Measurements from ENCODE around the gene ARHGAP45.

- TF ChIP-seq CTCF (IDR thresholded peaks at IDR 0.05) (no peak), POLR2A (IDR thresholded peaks at IDR 0.05) (no peak)
These were observed 10.9 kb upstream of the ARHGAP45 start for GRCh38 chr19:1055886-1056620.

Data from Peyer's patch (tissue), 4 donors.